Dermis lymphatic vessel endothelial cell (primary cell): Measurements from ENCODE around the gene PTPRR. TPM values are rescaled to one million over a fixed set of nuclear protein-coding genes. Genes with fewer than 3 reads are reported as not detected.

ENCODE experiments used
- total RNA-seq: library from RNA; depleted of rRNA; stranded (reverse); fragments of >200 nt; gene quantifications from 2 replicates; pipeline ENCODE4 v1.2.1, GENCODE V29; 2014

Gene PTPRR
- total RNA-seq, result 0.09 and 0.22 TPM in 2 replicates

DNA sequence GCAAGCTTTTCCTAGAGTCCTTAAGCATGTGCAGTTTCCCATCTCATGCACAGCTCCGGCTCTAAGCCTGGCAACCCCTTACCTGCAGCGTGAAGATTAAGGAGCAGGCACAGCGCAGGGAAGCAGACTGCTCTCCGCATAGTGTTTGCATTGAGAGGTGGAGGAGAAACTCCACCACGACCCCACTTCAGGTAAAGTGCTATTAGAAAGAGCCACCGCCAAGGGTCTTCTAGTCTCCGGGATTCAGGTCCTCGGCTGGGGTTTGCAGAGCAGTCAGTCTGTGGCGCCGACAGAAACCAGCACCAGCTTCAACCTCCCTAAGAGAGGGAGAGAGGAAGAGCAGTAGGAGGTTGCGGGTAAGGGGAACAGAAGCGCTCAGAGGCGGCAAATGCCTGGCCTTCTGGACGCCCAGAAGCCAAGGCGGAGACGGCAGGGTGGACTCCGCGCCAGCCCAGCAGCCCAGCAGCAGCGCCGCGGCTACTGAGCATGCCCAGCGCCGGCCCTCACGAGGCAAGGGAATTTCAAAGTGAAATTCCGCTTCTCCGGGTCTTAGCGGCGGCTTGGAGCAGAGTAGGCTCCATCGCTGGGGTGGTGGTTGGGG lies at the start of gene PTPRR:
PTPRR (minus strand) TSS at position 488 of the 601 bp plus-strand sequence; CDS start at position 140, 348 bp downstream.

DNA sequence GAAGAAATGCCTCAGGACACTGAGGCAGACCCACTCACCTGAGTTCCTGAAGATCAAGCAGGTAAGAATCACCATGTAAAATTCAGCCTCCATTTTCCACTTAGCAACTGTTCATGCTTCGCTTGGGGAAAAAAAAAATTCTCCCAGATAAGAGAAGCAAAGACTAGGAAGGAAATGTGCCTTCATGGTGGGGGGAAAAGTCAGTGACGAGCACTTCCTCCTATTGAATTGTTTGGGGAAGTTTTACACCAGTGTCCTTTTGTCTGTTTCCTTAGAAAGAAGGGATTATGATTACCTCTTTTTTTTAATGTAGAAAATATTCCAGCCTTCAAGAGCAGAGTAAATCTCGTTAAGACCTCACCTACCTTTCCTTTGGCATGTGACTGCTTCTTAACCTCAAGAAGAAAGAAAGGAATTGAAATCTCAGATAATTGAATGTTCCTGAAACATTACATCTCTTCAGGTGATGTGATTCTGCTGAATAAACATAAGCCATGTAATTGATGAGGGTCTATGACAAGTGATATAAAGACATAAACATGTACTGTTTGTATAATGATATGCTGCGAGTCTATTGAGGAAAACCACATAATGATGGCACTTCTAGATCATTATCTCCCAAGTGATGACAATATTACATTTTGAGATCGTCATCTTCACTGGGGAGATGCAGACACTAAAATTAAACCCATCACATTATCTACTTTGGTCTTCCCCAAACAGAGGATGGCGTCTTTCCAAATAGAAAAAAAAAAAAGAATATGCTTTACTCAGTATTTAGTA lies 283.0 kb downstream of the PTPRR start, which contains the start of gene PTPRB:
PTPRB (minus strand) TSS at position 127 of the 783 bp plus-strand sequence; CDS start at position 93, 34 bp downstream.

Other genes starting within 250 kb of the PTPRR start
- not detected in 2 replicates for gene TSPAN8, start 237.3 kb upstream of the PTPRR start, total RNA-seq